Activated naive CD4-positive, alpha-beta T cell treated with anti-CD3 and anti-CD28 coated beads, Interleukin-2, amount 10 ng/mL, durations not matched to agents 7 days and 5 days (primary cell): ENCODE results near the gene NFIB.

Source experiments
- CTCF ChIA-PET: fragments of 350-600 bp; sonication (Branson Sonifier 250); formaldehyde crosslinking; loops from one replicate; lab custom pipeline; 2021; ENCODE audit warnings: antibody characterized with exemption; lab: Charles Lee
- DNase-seq: peaks from one replicate; pipeline ENCODE4 v3.0.0-alpha.2; 2020
- H3K27ac Mint-ChIP-seq: one replicate; pipeline ENCODE4 v1.8.0; 2021; ENCODE audit warnings: mild to moderate bottlenecking, moderate library complexity, mixed read lengths
- H3K27me3 Mint-ChIP-seq: one replicate; pipeline ENCODE4 v1.8.0; 2021; ENCODE audit warnings: mild to moderate bottlenecking, mixed read lengths
- H3K36me3 Mint-ChIP-seq: one replicate; pipeline ENCODE4 v1.8.0; 2021; ENCODE audit warnings: mixed read lengths
- H3K4me1 Mint-ChIP-seq: one replicate; pipeline ENCODE4 v1.8.0; 2021; ENCODE audit warnings: mixed read lengths
- H3K4me3 Mint-ChIP-seq: one replicate; pipeline ENCODE4 v1.8.0; 2021; ENCODE audit warnings: mild to moderate bottlenecking, moderate library complexity, mixed read lengths
- H3K9me3 Mint-ChIP-seq: one replicate; pipeline ENCODE4 v1.8.0; 2021; ENCODE audit warnings: mixed read lengths

NFIB gene

DNA sequence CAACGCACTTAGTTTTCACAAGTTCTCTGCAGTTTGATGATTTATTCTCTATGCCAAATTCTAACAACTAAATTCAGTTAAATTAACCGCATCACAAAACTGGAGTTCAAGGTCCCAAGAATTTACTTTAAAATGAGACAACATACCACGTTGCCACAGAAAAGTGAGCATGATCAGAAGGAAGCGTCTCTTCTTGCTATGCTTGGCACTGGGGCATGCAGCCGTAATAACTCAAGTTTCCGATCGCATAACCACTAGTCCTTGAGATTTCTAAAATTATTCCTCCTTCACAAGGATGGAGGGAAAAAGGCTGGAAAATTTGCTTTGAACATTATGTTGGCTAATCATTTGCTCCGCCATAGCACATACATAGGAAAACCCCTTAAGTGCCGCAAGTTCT, 13.9 kb downstream of the NFIB start:
- H3K27ac Mint-ChIP-seq: no peak overlapping the region
- no peaks in the 10 kb centered on the region for H3K9me3 Mint-ChIP-seq
- CTCF ChIA-PET: no interaction called here
- no peaks in the 10 kb centered on the region for H3K4me1 Mint-ChIP-seq
- no peak for DNase-seq
- peaks cover 4% of the 10 kb centered on the region for H3K27me3 Mint-ChIP-seq
- H3K36me3 Mint-ChIP-seq: no peaks in the 10 kb centered on the region
- H3K4me3 Mint-ChIP-seq: no peak overlapping the region

DNA sequence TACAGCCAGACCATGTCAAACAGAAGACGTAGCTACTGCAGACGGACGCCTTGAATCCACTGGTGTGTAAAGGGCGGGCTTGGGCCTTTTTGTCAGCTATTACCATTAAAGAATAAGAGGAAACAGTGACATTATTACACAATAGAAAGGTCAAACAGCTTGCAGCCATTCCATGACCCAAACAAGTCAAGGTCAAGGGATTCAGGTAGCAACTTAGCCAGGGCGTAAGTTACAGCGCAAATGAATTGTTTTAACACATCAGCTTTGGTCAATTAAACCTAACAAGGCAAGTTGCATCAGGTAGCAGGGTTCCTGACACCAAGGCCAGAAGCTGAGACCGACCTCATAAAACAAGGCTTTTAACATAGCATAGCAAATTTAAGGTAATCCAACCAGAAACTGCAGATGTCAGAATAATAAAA, 15.3 kb downstream of the NFIB start:
- no peak overlapping the region for H3K27ac Mint-ChIP-seq
- CTCF ChIA-PET: no interaction called here
- H3K36me3 Mint-ChIP-seq: no peaks in the 10 kb centered on the region
- H3K4me3 Mint-ChIP-seq: no peak overlapping the region
- no peaks in the 10 kb centered on the region for H3K9me3 Mint-ChIP-seq
- H3K27me3 Mint-ChIP-seq: no peaks in the 10 kb centered on the region
- no peak for DNase-seq
- H3K4me1 Mint-ChIP-seq: no peaks in the 10 kb centered on the region

DNA sequence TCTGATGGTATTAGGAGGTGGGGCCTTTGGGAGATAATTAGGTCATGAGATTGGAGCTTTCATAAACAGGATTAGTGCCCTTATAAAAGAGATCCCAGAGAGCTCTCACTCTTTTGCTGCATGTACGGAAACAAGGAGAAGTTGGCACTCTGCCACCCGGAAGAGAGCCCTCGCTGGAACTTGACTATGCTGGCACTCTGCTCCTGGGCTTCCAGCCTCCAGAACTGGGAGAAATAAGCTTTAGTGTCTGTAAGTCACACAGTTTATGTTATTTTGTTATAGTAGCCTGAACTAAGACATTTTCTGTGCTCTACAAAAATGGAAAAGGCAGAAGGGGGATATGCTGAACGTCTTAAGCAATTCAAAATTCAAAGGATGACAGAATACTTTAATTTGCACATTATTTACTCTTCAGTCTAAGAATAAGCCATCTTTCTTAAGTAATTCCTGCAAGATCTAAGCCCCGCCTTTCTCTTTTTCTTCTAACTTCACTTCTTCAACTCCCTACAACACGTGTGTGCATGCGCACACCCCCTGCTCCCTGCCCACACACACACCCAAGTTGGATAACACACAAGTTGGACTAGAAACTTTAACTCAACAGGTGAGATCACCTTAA, 17.3 kb downstream of the NFIB start:
- Mint-ChIP-seq H3K27me3 (no peaks in the 10 kb centered on the region), H3K4me1 (no peaks in the 10 kb centered on the region), H3K36me3 (no peaks in the 10 kb centered on the region), H3K9me3 (no peaks in the 10 kb centered on the region), H3K4me3 (no peak overlapping the region), H3K27ac (no peak overlapping the region)
- CTCF ChIA-PET: no interaction called here
- DNase-seq: no peak

DNA sequence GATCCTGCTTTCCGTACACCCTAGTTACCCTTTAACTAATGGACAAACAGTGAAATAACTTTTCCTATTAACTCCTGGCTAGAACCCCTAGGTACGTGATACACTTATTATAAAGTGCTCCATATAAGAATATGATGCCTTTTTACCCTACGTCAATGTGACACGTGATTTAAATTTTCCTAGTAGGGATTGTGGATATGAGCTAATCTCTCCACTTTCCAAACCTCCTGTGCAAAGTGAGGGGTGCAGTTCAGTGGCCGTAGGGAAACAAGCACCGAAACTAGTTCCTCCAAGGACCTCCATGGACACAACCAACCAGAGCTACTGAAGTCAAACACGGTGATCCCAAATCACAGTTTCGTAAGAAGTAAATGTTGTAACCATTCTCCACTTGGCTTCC, 19.3 kb downstream of the NFIB start:
- no peaks in the 10 kb centered on the region for H3K27me3 Mint-ChIP-seq
- CTCF ChIA-PET: no interaction called here

DNA sequence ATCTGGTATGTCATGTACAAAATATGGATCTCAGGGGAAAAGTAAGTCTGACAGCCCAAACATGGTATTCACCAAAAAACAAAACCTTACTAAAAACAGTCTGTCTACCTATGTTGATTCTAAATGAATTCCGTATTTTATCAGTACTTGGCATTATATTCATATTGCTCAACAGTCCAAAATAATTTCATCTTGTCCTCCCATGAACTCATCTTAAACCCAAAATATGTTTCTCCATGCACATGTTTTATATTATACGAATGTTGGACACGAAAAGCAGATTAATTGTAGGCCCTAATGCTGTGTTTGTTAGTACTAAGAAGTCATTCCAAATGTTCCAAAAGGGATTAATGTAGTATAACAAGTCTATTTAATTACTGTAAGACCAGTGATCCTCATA, 20.1 kb downstream of the NFIB start:
- Mint-ChIP-seq H3K27me3 (no peaks in the 10 kb centered on the region), H3K4me1 (no peaks in the 10 kb centered on the region), H3K27ac (no peak overlapping the region), H3K4me3 (no peak overlapping the region), H3K36me3 (no peaks in the 10 kb centered on the region), H3K9me3 (no peaks in the 10 kb centered on the region)
- CTCF ChIA-PET: no interaction called here
- no peak for DNase-seq

More for the DNA sequence above, 19.3 kb downstream of the NFIB start:
- Mint-ChIP-seq H3K4me1 (no peaks in the 10 kb centered on the region), H3K4me3 (no peak overlapping the region), H3K27ac (no peak overlapping the region), H3K36me3 (no peaks in the 10 kb centered on the region), H3K9me3 (no peaks in the 10 kb centered on the region)
- DNase-seq: no peak

DNA sequence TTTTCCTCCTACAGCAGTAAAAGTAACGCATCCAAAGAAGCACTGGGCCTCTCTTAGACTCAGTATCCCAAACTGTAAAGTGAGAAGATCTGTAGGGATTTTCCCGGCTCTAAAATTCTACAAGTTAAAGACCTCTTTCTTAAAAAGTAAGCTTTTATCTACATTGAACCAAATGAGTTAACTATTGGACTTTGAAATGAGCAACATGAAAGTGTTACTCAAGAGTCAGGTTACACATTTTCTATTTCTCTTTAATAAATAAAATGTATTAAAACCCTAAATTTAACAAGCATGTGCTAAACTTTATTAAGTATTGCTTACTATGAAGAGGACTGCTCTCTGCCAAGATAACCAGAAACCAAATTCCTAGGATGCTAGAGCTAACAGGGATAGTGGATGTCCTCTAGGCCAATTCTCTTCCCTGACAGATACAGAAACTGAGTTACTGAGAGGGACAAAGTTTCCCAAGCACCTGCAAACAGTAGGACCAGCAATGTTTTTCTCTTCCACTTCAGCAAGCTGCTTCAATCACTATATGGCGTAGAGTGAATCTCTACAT, 21.7 kb downstream of the NFIB start:
- no peak for DNase-seq

DNA sequence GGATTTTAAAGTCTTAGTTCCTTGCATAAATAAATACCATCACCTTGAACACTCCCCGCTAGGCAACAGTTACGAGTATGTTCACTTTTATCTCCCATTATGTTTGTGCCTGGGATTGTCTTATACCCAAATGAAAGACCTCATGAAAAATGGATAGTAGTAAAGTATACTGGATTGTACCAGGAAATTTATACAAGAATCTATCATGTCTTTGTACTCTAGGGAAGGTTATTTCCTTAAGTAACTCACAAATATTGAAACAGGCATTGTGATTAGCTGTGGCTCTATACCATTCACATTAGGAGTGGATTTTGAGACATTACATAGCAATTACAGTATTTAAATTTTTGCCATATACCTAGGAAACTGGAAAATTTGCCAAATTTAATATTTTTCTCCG, 24.0 kb downstream of the NFIB start:
- no peaks in the 10 kb centered on the region for H3K36me3 Mint-ChIP-seq
- no peaks in the 10 kb centered on the region for H3K27me3 Mint-ChIP-seq
- H3K4me3 Mint-ChIP-seq: no peak overlapping the region
- no peak for DNase-seq
- H3K9me3 Mint-ChIP-seq: no peaks in the 10 kb centered on the region
- H3K4me1 Mint-ChIP-seq: no peaks in the 10 kb centered on the region
- no peak overlapping the region for H3K27ac Mint-ChIP-seq
- CTCF ChIA-PET: no interaction called here

More for the DNA sequence above, 21.7 kb downstream of the NFIB start:
- H3K9me3 Mint-ChIP-seq: no peaks in the 10 kb centered on the region
- no peaks in the 10 kb centered on the region for H3K36me3 Mint-ChIP-seq
- H3K27me3 Mint-ChIP-seq: no peaks in the 10 kb centered on the region
- H3K4me1 Mint-ChIP-seq: no peaks in the 10 kb centered on the region
- H3K27ac Mint-ChIP-seq: no peak overlapping the region
- no peak overlapping the region for H3K4me3 Mint-ChIP-seq
- CTCF ChIA-PET: no interaction called here

DNA sequence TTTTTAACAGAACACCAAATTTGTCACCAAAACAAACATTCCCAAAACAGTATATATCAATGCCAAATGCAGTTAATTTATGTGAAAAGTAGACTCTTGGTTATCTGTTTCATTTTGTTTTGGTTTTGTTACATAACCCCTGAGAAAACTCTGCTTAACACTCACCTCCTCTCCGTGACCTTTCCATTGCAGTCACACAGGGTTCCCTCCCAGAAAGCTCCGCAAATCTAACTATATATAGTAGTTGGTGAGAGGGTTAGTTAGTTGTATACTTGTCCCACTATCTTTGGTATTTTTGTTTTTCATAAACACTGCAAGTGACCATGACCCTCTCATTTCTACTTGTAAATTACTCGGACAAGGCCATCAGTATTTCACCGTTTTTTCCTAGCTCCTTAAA, 25.5 kb downstream of the NFIB start:
- no peak for DNase-seq
- no peaks in the 10 kb centered on the region for H3K9me3 Mint-ChIP-seq
- CTCF ChIA-PET: no interaction called here
- H3K27ac Mint-ChIP-seq: no peak overlapping the region
- no peaks in the 10 kb centered on the region for H3K36me3 Mint-ChIP-seq
- H3K4me3 Mint-ChIP-seq: no peak overlapping the region
- no peaks in the 10 kb centered on the region for H3K4me1 Mint-ChIP-seq
- no peaks in the 10 kb centered on the region for H3K27me3 Mint-ChIP-seq

DNA sequence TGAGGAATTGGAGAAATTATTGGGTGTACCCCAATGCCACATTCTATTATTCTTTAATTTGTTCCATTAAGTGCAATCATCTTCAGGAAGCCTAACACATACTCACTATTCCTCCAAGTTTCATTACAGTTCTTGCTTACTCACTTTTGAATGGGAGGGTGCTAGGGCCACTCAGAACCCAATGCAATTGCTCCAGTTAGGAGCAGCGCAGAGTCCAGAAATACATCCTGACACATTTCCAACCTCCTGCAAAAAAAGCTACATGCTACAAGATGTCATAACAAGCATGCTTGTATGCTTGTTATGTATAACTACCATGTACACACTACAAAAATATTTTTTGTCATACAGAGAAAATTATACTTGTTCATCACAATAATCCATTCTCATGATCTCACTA, 27.8 kb downstream of the NFIB start:
- no peak overlapping the region for H3K27ac Mint-ChIP-seq
- no peak for DNase-seq
- H3K9me3 Mint-ChIP-seq: no peaks in the 10 kb centered on the region
- H3K27me3 Mint-ChIP-seq: no peaks in the 10 kb centered on the region
- H3K4me3 Mint-ChIP-seq: no peak overlapping the region
- H3K4me1 Mint-ChIP-seq: no peaks in the 10 kb centered on the region
- CTCF ChIA-PET: no interaction called here
- no peaks in the 10 kb centered on the region for H3K36me3 Mint-ChIP-seq

DNA sequence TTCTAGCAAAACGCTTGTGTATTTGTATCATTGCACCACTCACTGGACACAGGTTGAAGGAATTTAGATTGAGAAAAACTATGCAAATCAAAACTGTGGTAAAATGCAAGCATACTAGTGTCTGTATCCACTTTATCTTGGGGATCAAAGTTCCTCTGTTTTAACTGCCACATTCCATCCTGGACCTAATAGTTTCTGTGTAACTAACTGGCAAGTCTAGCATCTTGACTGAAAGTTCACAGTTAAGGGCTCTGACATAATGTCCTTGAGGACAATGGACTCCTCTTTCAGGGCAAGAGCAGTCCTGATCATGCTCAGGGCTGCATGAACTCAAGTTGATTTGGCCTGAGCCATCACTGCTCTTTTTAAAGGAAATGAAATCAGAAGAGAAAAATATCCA, 30.7 kb downstream of the NFIB start:
- no peaks in the 10 kb centered on the region for H3K36me3 Mint-ChIP-seq
- H3K9me3 Mint-ChIP-seq: no peaks in the 10 kb centered on the region
- H3K27ac Mint-ChIP-seq: no peak overlapping the region
- CTCF ChIA-PET: no interaction called here
- no peaks in the 10 kb centered on the region for H3K4me1 Mint-ChIP-seq
- DNase-seq: no peak
- no peaks in the 10 kb centered on the region for H3K27me3 Mint-ChIP-seq
- no peak overlapping the region for H3K4me3 Mint-ChIP-seq

DNA sequence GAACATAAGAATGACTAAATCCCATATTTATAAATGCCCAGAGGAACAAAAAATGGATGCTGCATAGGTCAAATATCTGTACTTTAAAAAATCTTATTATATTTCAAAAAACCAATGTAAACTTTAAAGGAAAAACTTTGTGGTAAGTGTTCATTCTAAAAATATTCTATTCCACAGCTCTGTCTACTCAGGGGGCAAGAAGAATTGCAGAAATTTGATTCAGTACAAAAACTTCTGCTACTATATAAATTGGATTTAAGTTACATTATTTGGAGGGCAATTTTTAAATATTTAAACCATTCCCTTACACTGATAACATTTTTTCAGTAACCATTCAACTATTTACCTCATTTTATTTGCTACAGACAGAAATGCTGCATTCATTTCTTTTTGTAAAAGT, 32.1 kb downstream of the NFIB start:
- Mint-ChIP-seq H3K4me3 (no peak overlapping the region), H3K27me3 (no peaks in the 10 kb centered on the region), H3K4me1 (no peaks in the 10 kb centered on the region), H3K36me3 (no peaks in the 10 kb centered on the region), H3K9me3 (no peaks in the 10 kb centered on the region), H3K27ac (no peak overlapping the region)
- CTCF ChIA-PET: no interaction called here
- DNase-seq: no peak

DNA sequence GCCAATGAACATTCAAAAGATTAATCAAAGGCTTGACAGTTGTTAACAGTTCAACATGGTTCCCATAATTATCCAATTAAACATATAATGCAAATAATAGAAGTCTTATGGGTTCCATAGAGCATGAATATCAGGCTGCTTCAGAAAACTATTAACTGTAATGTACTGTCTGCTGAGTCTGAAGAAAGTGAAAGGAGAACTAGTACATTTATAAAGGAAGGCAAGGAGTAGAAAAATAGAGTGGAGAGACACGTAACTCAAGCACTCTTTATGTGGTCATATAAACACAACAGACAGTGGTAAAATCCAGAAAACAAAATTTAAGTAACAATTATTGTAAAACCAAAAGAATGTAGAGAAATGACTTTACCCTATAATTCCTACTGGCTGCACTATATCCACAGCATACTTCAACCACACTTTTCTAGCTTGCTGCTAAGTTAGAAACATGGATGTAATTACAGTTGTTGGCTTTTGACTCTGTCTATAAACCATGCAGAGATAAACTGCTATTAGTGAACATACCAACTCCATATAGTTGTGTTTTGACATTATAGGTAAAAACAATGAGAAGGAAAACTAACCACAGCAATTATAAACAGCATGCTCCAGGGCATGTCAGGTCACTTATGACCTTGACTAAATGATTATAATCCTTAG, 32.7 kb downstream of the NFIB start:
- H3K27me3 Mint-ChIP-seq: no peaks in the 10 kb centered on the region
- H3K9me3 Mint-ChIP-seq: no peaks in the 10 kb centered on the region
- no peak for DNase-seq
- H3K36me3 Mint-ChIP-seq: no peaks in the 10 kb centered on the region
- H3K27ac Mint-ChIP-seq: no peak overlapping the region
- H3K4me1 Mint-ChIP-seq: no peaks in the 10 kb centered on the region
- CTCF ChIA-PET: no interaction called here
- no peak overlapping the region for H3K4me3 Mint-ChIP-seq

DNA sequence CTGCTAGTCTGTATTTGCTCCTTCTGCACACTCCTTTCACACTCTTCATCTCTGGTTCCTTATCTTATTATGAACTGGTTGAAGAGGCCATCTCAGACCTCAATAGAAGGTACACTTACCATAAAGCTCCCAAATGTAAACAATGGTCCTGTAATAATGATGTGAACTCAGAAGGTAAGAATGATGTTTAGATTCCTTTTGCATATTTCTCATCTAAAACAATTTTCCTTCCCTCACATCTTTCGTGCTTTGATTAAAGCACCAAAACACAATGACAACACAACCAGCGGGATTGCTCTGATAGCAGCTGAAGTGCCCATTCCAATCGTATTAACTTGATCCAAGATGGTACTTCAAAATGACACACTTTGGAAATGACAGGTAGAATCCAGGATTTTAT, 34.3 kb downstream of the NFIB start:
- Mint-ChIP-seq H3K4me1 (no peaks in the 10 kb centered on the region), H3K9me3 (no peaks in the 10 kb centered on the region), H3K27ac (no peak overlapping the region), H3K36me3 (no peaks in the 10 kb centered on the region), H3K27me3 (no peaks in the 10 kb centered on the region), H3K4me3 (no peak overlapping the region)
- CTCF ChIA-PET: no interaction called here
- no peak for DNase-seq

DNA sequence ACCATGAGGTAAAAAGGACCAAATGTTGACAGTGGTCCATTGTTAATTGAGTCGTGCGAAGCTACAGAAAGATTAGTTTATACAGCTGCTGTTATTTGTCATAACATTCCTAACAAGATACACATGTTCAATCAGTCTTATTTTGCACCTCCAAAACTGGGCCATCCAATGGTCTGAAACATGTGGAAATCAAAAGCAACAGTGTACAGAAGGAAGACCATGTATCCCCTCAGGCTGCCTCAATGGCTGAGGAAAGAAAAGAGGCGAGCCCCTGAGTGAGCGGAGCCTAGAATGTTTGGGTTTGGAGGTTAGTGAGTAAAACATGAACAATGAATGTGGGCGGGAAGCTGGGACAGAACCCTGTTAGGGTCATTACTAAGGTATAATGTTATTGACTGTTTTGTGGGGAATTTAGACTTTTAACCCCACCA, 35.6 kb downstream of the NFIB start:
- Mint-ChIP-seq H3K4me1 (no peaks in the 10 kb centered on the region), H3K27me3 (no peaks in the 10 kb centered on the region), H3K27ac (no peak overlapping the region), H3K4me3 (no peak overlapping the region), H3K9me3 (no peaks in the 10 kb centered on the region), H3K36me3 (no peaks in the 10 kb centered on the region)
- CTCF ChIA-PET: no interaction called here
- DNase-seq: no peak

DNA sequence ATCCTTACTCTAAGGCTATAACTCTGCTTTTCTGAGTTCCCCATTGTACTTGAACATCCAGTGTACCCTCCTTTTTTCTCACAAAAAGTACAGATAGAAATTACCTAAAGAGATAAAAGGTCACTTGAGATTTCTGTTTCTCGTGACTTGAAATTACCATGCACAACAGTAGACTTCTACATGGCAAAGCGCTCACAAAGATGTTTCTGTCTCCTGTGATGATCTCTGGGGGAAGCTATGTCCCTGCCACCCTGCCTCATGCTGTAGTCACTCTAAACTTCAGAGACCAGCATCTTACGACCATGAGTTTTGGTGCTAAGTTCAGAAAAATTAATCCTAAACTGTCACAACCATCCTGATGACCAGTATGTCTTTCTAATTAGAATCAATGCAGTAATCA, 36.2 kb downstream of the NFIB start:
- H3K36me3 Mint-ChIP-seq: no peaks in the 10 kb centered on the region
- H3K27me3 Mint-ChIP-seq: no peaks in the 10 kb centered on the region
- no peak for DNase-seq

More for the DNA sequence above, 36.2 kb downstream of the NFIB start:
- Mint-ChIP-seq H3K27ac (no peak overlapping the region), H3K9me3 (no peaks in the 10 kb centered on the region), H3K4me1 (no peaks in the 10 kb centered on the region), H3K4me3 (no peak overlapping the region)
- CTCF ChIA-PET: no interaction called here
